SU-DHL-6 (cell line): ENCODE measurements around the gene MPV17L.

Experiments used
- CTCF ChIP-seq: fragments of 200-600 bp; sonication (generic); IDR thresholded peaks from one replicate; pipeline ENCODE4 v1.5.1; 2017; ENCODE audit warnings: antibody characterized with exemption, mild to moderate bottlenecking, low read length, moderate library complexity; ENCODE audit not compliant: insufficient read depth, poor library complexity, severe bottlenecking
- EZH2phosphoT487 ChIP-seq: fragments of 200-600 bp; sonication (generic), shearing (Covaris generic); conservative IDR thresholded peaks from 2 replicates; pipeline ENCODE4 v1.6.1; 2018; ENCODE audit warnings: mild to moderate bottlenecking, antibody characterized with exemption, low read length, moderate library complexity, mixed read lengths

DNA sequence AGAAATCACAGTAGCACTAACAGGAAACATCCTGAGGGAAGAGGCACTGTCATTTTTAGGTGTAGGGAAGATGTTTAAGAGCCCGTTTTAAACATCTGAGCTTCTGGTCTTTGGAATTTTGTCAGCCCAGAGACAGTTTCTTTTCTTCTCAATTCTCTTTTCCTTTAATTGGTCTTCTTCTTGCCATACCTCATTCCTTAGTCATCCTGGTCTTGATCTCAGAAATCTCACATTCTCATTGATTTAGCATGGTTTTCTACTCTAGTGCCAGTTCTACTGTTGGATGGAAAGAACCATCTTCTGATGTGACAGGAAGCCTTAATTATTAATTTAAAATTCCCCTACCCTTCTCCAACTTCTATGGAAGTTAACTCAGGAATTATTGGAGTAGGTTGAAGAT lies 64.2 kb downstream of the MPV17L start:
- no peak for TF ChIP-seq CTCF
- no peak for TF ChIP-seq EZH2phosphoT487
